Stomach (tissue), 4 donors: ENCODE results near the gene FCN2.

Source experiments
- CTCF ChIP-seq, 7 experiments: fragments of 450-650 bp in 4 of 7; fragments of 200-600 bp in 3 of 7; sonication (generic) in 3 of 7; IDR thresholded peaks; one replicate each; pipeline ENCODE4 v1.5.1; 2016 to 2019; ENCODE audit warnings: antibody characterized with exemption in 7 of 7, control low read depth in 2 of 7, mild to moderate bottlenecking in 1 of 7
- EP300 ChIP-seq: sonication (generic); formaldehyde crosslinking; IDR thresholded peaks from one replicate; pipeline ENCODE4 v1.6.1; 2017; ENCODE audit warnings: antibody characterized with exemption
- POLR2A ChIP-seq, 4 donors: fragments of 450-650 bp; IDR thresholded peaks; one replicate each; pipeline ENCODE4 v1.6.1; 2016; ENCODE audit warnings: antibody characterized with exemption in 4 of 4, control low read depth in 2 of 4, mild to moderate bottlenecking in 1 of 4, moderate library complexity in 1 of 4
- POLR2AphosphoS5 ChIP-seq, 3 donors: sonication (generic); formaldehyde crosslinking; IDR thresholded peaks; one replicate each; pipeline ENCODE4 v1.6.1; 2016; ENCODE audit warnings: antibody characterized with exemption in 3 of 3

GRCh38 chr9:134887219-134887618 is 6.6 kb downstream of the FCN2 start:
- TF ChIP-seq CTCF (IDR thresholded peaks at IDR 0.05) (no peak), POLR2A (IDR thresholded peaks at IDR 0.05) (no peak), EP300 (no peak), POLR2AphosphoS5 (IDR thresholded peaks at IDR 0.05) (no peak)
